HCT116 (cell line): ENCODE measurements around the gene PPIG. TPM values are rescaled to one million over a fixed set of nuclear protein-coding genes. Genes with fewer than 3 reads are reported as not detected.

Experiments used
- ATAC-seq: fragments of 200-7000 bp; cut with Tn5 transposase; 2 replicates; pipeline ENCODE4 v1.9.1; 2020; ENCODE audit warnings: mild to moderate bottlenecking, moderate library complexity
- BruUV-seq: library from RNA; stranded (reverse); fragments of 400-500 nt; replicated peaks from 2 replicates; lab custom pipeline; 2021; lab: Mats Ljungman, UMichigan
- CTCF ChIA-PET: fragments of 300-600 bp; sonication (Branson Sonifier 250); formaldehyde crosslinking; loops from one replicate; lab custom pipeline; 2021; ENCODE audit warnings: antibody characterized with exemption; lab: Charles Lee
- POLR2A ChIA-PET: fragments of 300-600, 350-600 bp; sonication (Branson Sonifier 250); formaldehyde crosslinking; loops from one replicate; lab custom pipeline; 2021; ENCODE audit warnings: antibody characterized with exemption; lab: Charles Lee
- RAD21 ChIA-PET, 2 experiments: fragments of 300-600 bp; sonication (Branson Sonifier 250); formaldehyde crosslinking; loops; one replicate each; lab custom pipeline; 2023; ENCODE audit warnings: low total read pairs in 2 of 2; ENCODE audit not compliant: uncharacterized antibody in 2 of 2, unreplicated experiment in 2 of 2, low non-redundant PET in 1 of 2; lab: Charles Lee
- DNase-seq: peaks from one replicate; pipeline ENCODE4 v3.0.0-alpha.2; 2010; ENCODE audit warnings: low read depth, low spot score
- H2AFZ ChIP-seq: fragments of 200-600 bp; shearing (Covaris generic), sonication (generic); 2 replicates; pipeline ENCODE4 v1.6.1; 2017; ENCODE audit warnings: low read depth, mixed run types, mixed read lengths, antibody characterized with exemption, low read length; ENCODE audit not compliant: poor library complexity, severe bottlenecking
- H3K27ac ChIP-seq: 2 replicates; pipeline ENCODE4 v1.5.1; 2012; ENCODE audit warnings: low read depth, low read length
- H3K27me3 ChIP-seq: fragments of 200-600 bp; sonication (generic); 2 replicates; pipeline ENCODE4 v1.6.1; 2016; ENCODE audit warnings: mixed run types, low read length, mixed read lengths; ENCODE audit not compliant: insufficient read depth
- H3K36me3 ChIP-seq, 2 experiments: fragments of 200-500 bp in 1 of 2; fragments of 200-600 bp in 1 of 2; sonication (Bioruptor generic) in 1 of 2; sonication (generic) in 1 of 2; 2 replicates each; pipeline versions ENCODE4 v1.5.1 to v1.6.1; 2014 to 2016; ENCODE audit warnings: low read length in 2 of 2, inconsistent platforms in 1 of 2, mixed read lengths in 1 of 2, mixed run types in 1 of 2; ENCODE audit not compliant: insufficient read depth in 2 of 2, control insufficient read depth in 1 of 2
- H3K4me1 ChIP-seq, 2 experiments: fragments of 200-600 bp in 1 of 2; sonication (generic) in 1 of 2; 2 replicates each; pipeline versions ENCODE4 v1.5.1 to v1.6.1; 2012 to 2017; ENCODE audit warnings: low read length in 2 of 2, inconsistent platforms in 1 of 2, mild to moderate bottlenecking in 1 of 2, mixed read lengths in 1 of 2, mixed run types in 1 of 2, moderate library complexity in 1 of 2; ENCODE audit not compliant: insufficient read depth in 2 of 2, control insufficient read depth in 1 of 2
- H3K4me2 ChIP-seq: fragments of 200-600 bp; sonication (generic); 2 replicates; pipeline ENCODE4 v1.6.1; 2017; ENCODE audit warnings: mixed run types, low read length, mixed read lengths
- H3K4me3 ChIP-seq, 2 experiments: fragments of 200-600 bp in 1 of 2; sonication (generic) in 1 of 2; replicated peaks in 1 of 2; 2 replicates each; pipeline ENCODE4 v1.5.1; 2011 to 2016; ENCODE audit warnings: low read length in 2 of 2, control low read depth in 1 of 2, low read depth in 1 of 2, mild to moderate bottlenecking in 1 of 2, mixed read lengths in 1 of 2, mixed run types in 1 of 2
- H3K79me2 ChIP-seq: fragments of 200-600 bp; sonication (generic); 2 replicates; pipeline ENCODE4 v1.6.1; 2017; ENCODE audit warnings: mild to moderate bottlenecking, mixed run types, low read length, moderate library complexity, mixed read lengths; ENCODE audit not compliant: insufficient read depth
- H3K9ac ChIP-seq: fragments of 200-600 bp; sonication (generic); 2 replicates; pipeline ENCODE4 v1.6.1; 2016; ENCODE audit warnings: low read length, mixed read lengths
- H3K9me2 ChIP-seq: fragments of 200-600 bp; sonication (generic), shearing (Covaris generic); 2 replicates; pipeline ENCODE4 v1.6.1; 2017; ENCODE audit warnings: mixed run types, mild to moderate bottlenecking, moderate library complexity; ENCODE audit not compliant: insufficient read depth
- H3K9me3 ChIP-seq, 2 experiments: fragments of 200-500 bp in 1 of 2; fragments of 200-600 bp in 1 of 2; sonication (Bioruptor generic) in 1 of 2; sonication (generic) in 1 of 2; 2 replicates each; pipeline ENCODE4 v1.6.1; 2014 to 2017; ENCODE audit warnings: low read length in 2 of 2, mixed read lengths in 2 of 2, inconsistent platforms in 1 of 2, low read depth in 1 of 2, mild to moderate bottlenecking in 1 of 2, mixed run types in 1 of 2, moderate library complexity in 1 of 2; ENCODE audit not compliant: control insufficient read depth in 1 of 2, insufficient read depth in 1 of 2
- H4K20me1 ChIP-seq: fragments of 200-600 bp; sonication (generic), shearing (Covaris generic); 2 replicates; pipeline ENCODE4 v1.6.1; 2017; ENCODE audit warnings: mixed run types, mild to moderate bottlenecking, moderate library complexity; ENCODE audit not compliant: insufficient read depth
- ATF3 ChIP-seq: IDR thresholded peaks from 2 replicates; pipeline ENCODE4 v1.6.1; 2012
- CEBPB ChIP-seq: IDR thresholded peaks from 2 replicates; pipeline ENCODE4 v1.6.1; 2012; ENCODE audit warnings: low read depth
- EGR1 ChIP-seq: IDR thresholded peaks from 2 replicates; pipeline ENCODE4 v1.6.1; 2012; ENCODE audit warnings: low read depth
- SIN3A ChIP-seq: IDR thresholded peaks from 2 replicates; pipeline ENCODE4 v1.6.1; 2012; ENCODE audit warnings: low read depth
- SP1 ChIP-seq: IDR thresholded peaks from 2 replicates; pipeline ENCODE4 v1.6.1; 2012; ENCODE audit warnings: low read depth
- TCF7L2 ChIP-seq: IDR thresholded peaks from 2 replicates; pipeline ENCODE4 v1.7.0; 2011; ENCODE audit warnings: borderline replicate concordance, inconsistent platforms; ENCODE audit not compliant: insufficient read depth, insufficient read length; ENCODE audit errors: extremely low read depth
- YY1 ChIP-seq: IDR thresholded peaks from 2 replicates; pipeline ENCODE4 v1.6.1; 2011; ENCODE audit warnings: low read length, low read depth, moderate library complexity, mild to moderate bottlenecking; ENCODE audit not compliant: insufficient replicate concordance; ENCODE audit errors: extremely low read depth
- ZNF274 ChIP-seq: fragments of 200-500 bp; sonication (Bioruptor generic); IDR thresholded peaks from 2 replicates; pipeline ENCODE4 v1.6.1; 2014; ENCODE audit warnings: mild to moderate bottlenecking, low read depth, low read length, inconsistent platforms
- intact Hi-C: fragments of 100-400 bp; cut with micrococcal nuclease; formaldehyde crosslinking; loops from 2 replicates; pipeline ENCODE4 v1.10.0; 2022
- total RNA-seq: library from RNA; stranded (reverse); gene quantifications from one replicate; pipeline ENCODE4 v1.2.1, GENCODE V29; 2021; ENCODE audit not compliant: unreplicated experiment
- TF ChIP-seq, protein P1 (sequence below): IDR thresholded peaks from 2 replicates; pipeline ENCODE4 v1.6.1; 2012; ENCODE audit warnings: low read depth

Gene PPIG
- total RNA-seq, 1 experiment from 2014 or later: 55.3 TPM

DNA sequence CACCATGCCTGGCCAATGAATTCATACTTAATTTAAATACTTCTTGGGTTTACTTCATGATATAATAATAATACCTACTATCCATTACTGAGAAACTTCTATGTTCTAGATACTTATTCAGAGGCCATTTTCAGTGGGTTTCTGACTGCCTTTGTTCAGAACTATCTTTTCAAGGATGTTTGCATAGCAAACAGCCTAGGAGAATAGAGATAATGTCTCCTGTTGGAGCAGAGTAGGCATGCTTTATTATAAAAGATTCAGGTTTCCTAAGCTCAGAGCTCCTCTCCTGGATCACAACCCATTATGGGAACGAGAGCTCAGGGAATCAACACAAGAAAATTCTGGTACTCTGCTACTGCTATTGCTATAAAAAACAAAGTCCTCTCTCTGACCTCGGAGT, 21.6 kb upstream of the PPIG start:
- Histone ChIP-seq H4K20me1 (no peaks in the 10 kb centered on the region), H3K4me2 (no peak overlapping the region), H3K79me2 (peaks cover 4% of the 10 kb centered on the region; the same call in 1 of the 2 replicates), H3K36me3 (peaks cover 0 to 7% of the 10 kb centered on the region in 2 experiments; a peak in 2 of 4 replicates), H2AFZ (no peak overlapping the region), H3K4me3 (no peak overlapping the region), H3K4me1 (no peaks in the 10 kb centered on the region), H3K27me3 (no peaks in the 10 kb centered on the region), H3K9ac (no peak overlapping the region), H3K9me2 (no peaks in the 10 kb centered on the region), H3K27ac (no peak overlapping the region), H3K9me3 (no peaks in the 10 kb centered on the region)
- no TSS peak for BruUV-seq
- ATAC-seq (no peak), DNase-seq (no peak)
- intact Hi-C loops: no loop called here
- RAD21 ChIA-PET: no interaction called here
- CTCF ChIA-PET: no interaction called here
- TF ChIP-seq, protein P1, sequence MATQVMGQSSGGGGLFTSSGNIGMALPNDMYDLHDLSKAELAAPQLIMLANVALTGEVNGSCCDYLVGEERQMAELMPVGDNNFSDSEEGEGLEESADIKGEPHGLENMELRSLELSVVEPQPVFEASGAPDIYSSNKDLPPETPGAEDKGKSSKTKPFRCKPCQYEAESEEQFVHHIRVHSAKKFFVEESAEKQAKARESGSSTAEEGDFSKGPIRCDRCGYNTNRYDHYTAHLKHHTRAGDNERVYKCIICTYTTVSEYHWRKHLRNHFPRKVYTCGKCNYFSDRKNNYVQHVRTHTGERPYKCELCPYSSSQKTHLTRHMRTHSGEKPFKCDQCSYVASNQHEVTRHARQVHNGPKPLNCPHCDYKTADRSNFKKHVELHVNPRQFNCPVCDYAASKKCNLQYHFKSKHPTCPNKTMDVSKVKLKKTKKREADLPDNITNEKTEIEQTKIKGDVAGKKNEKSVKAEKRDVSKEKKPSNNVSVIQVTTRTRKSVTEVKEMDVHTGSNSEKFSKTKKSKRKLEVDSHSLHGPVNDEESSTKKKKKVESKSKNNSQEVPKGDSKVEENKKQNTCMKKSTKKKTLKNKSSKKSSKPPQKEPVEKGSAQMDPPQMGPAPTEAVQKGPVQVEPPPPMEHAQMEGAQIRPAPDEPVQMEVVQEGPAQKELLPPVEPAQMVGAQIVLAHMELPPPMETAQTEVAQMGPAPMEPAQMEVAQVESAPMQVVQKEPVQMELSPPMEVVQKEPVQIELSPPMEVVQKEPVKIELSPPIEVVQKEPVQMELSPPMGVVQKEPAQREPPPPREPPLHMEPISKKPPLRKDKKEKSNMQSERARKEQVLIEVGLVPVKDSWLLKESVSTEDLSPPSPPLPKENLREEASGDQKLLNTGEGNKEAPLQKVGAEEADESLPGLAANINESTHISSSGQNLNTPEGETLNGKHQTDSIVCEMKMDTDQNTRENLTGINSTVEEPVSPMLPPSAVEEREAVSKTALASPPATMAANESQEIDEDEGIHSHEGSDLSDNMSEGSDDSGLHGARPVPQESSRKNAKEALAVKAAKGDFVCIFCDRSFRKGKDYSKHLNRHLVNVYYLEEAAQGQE: no peak
- TF ChIP-seq SIN3A: no peak
- TF ChIP-seq EGR1: no peak
- TF ChIP-seq TCF7L2: no peak
- POLR2A ChIA-PET: interaction anchor here (0.5 kb wide), 1 partner anchor 110 kb away, joined by 7 read pairs; no protein-coding TSS in a partner anchor

- Histone ChIP-seq H3K9me3 (no peaks in the 10 kb centered on the region), H2AFZ (no peak overlapping the region), H3K27ac (no peak overlapping the region), H3K4me3 (no peak overlapping the region), H3K36me3 (peaks cover 0 to 4% of the 10 kb centered on the region in 2 experiments; a peak in 2 of 4 replicates), H3K9ac (no peak overlapping the region), H4K20me1 (no peaks in the 10 kb centered on the region), H3K27me3 (no peaks in the 10 kb centered on the region), H3K79me2 (peaks cover 20% of the 10 kb centered on the region), H3K4me1 (peaks cover 0 to 5% of the 10 kb centered on the region in 2 experiments; a peak in 3 of 4 replicates), H3K9me2 (no peaks in the 10 kb centered on the region), H3K4me2 (no peak overlapping the region)
- ChIA-PET CTCF (no interaction called here), POLR2A (no interaction called here), RAD21 (no interaction called here)
- BruUV-seq: no TSS peak
- ATAC-seq (no peak), DNase-seq (no peak)
- intact Hi-C loops: no loop called here
- TF ChIP-seq CEBPB: no peak
- TF ChIP-seq ZNF274: no peak
- TF ChIP-seq SP1: no peak
- TF ChIP-seq YY1: no peak
- TF ChIP-seq ATF3: no peak
Observed at GRCh38 chr2:169565686-169566085, 18.5 kb upstream of the PPIG start.
